Measurements from ENCODE around the gene SLC35B2. TPM values are rescaled to one million over a fixed set of nuclear protein-coding genes. Genes with fewer than 3 reads are reported as not detected.

SLC35B2 gene
- total RNA-seq, 1 experiment from 2014 or later, result 105 TPM

Other genes starting within 250 kb of the SLC35B2 start
- gene MRPL14, start 130.1 kb downstream of the SLC35B2 start, total RNA-seq (2021; ENCODE audit: unreplicated experiment), result 82.0 TPM
- gene TMEM63B, start 130.0 kb downstream of the SLC35B2 start, total RNA-seq (2021; ENCODE audit: unreplicated experiment), result 54.1 TPM
- gene CAPN11, start 98.7 kb downstream of the SLC35B2 start, total RNA-seq (2021; ENCODE audit: unreplicated experiment), result 1.2 TPM
- gene MYMX, start 40.6 kb downstream of the SLC35B2 start, total RNA-seq (2021; ENCODE audit: unreplicated experiment), result 1.8 TPM
- 263 TPM for gene SLC29A1, start 33.9 kb downstream of the SLC35B2 start, total RNA-seq (2021; ENCODE audit: unreplicated experiment)
- gene HSP90AB1, start 10.4 kb downstream of the SLC35B2 start, total RNA-seq (2021; ENCODE audit: unreplicated experiment), result 1,253 TPM
- gene NFKBIE, start 8.0 kb upstream of the SLC35B2 start, total RNA-seq (2021; ENCODE audit: unreplicated experiment), result 24.9 TPM
- gene TMEM151B, start 12.9 kb upstream of the SLC35B2 start, total RNA-seq (2021; ENCODE audit: unreplicated experiment), result 0.18 TPM
- gene AARS2, start 55.8 kb upstream of the SLC35B2 start, total RNA-seq (2021; ENCODE audit: unreplicated experiment), result 13.1 TPM
- gene SPATS1, start 85.1 kb upstream of the SLC35B2 start, total RNA-seq (2021; ENCODE audit: unreplicated experiment), result not detected
- gene CDC5L, start 130.2 kb upstream of the SLC35B2 start, total RNA-seq (2021; ENCODE audit: unreplicated experiment), result 23.3 TPM

Measured in Panc1 (cell line).